ENCODE results near the gene MMP24OS. TPM values are rescaled to one million over a fixed set of nuclear protein-coding genes. Genes with fewer than 3 reads are reported as not detected.
A peak's percentile ranks its signal among the peaks of the same experiment; 100 is the strongest.

The MMP24OS gene
- total RNA-seq, 6 experiments from 2014 or later = 91.7 to 117 (median 105) TPM

- H3K9me3 Mint-ChIP-seq = no peaks in the 10 kb centered on the region
- no peak overlapping the region for H3K27ac Mint-ChIP-seq
- peaks cover 20% of the 10 kb centered on the region for H3K4me1 Mint-ChIP-seq (ENCODE audit: low read depth)
- DNase-seq = no peak
- peaks cover 6% of the 10 kb centered on the region for H3K27me3 Mint-ChIP-seq (ENCODE audit: insufficient read depth)
- no peak for TF ChIP-seq CTCF (IDR thresholded peaks at IDR 0.05)
- peaks cover 9% of the 10 kb centered on the region; the same call in 1 of the 2 replicates for H3K36me3 Mint-ChIP-seq (ENCODE audit: low read depth)
- H3K4me3 Mint-ChIP-seq = no peak overlapping the region
Measured at GRCh38 chr20:35288325-35289060, 10.6 kb upstream of the MMP24OS start.

DNA sequence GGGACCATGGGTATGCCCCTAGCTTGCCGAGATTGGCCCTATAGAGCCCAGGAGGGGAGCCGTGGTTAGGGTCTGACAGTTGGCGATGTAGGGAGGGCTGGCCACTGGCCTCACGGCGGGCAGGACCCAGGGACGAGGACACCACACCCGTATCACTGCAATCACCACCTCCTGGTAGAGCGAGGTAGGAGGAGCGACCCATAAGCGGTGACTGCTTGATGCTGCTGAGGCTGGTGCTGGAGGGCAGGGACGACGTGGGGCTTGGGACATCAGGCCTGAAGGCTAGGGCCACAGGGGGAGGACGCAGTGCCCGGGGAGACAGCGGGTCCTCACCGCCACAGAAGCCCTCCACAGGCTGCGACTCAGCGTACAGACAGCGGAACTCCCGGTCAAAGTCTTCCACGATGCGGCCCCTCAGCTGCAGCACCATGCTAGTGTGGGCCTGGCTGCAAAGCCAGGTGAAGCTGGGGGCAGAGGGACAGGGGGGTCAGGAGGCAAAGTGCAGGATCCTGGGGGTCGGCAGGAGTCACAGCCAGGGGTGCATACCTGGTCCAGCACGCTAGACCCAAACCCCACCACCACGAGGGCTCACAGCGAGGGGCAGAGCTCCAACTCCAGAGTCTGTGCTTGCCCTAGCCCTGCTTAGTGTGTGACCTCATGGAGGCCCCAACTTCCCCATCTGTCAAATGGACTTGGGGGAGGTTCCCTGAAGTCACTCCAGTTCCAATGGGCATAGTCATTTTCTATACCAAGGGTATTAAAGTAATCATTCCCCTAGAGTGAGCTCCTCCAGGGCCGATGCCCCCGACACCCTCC is 9.8 kb upstream of the MMP24OS start:
- TF ChIP-seq CTCF (IDR thresholded peaks at IDR 0.05) = no peak
- Mint-ChIP-seq H3K36me3 (ENCODE audit: low read depth) (peaks cover 9% of the 10 kb centered on the region; the same call in 1 of the 2 replicates), H3K9me3 (no peaks in the 10 kb centered on the region), H3K4me1 (ENCODE audit: low read depth) (peaks cover 26% of the 10 kb centered on the region), H3K27ac (no peak overlapping the region), H3K27me3 (ENCODE audit: insufficient read depth) (peaks cover 5% of the 10 kb centered on the region), H3K4me3 (no peak overlapping the region)
- no peak for DNase-seq

GRCh38 chr20:35286899-35287508 is 9.1 kb upstream of the MMP24OS start:
- no peak overlapping the region for H3K4me3 Mint-ChIP-seq
- no peak for DNase-seq
- no peak overlapping the region for H3K27ac Mint-ChIP-seq
- H3K9me3 Mint-ChIP-seq = no peaks in the 10 kb centered on the region
- H3K36me3 Mint-ChIP-seq (ENCODE audit: low read depth) = peaks cover 13% of the 10 kb centered on the region
- peaks cover 26% of the 10 kb centered on the region for H3K4me1 Mint-ChIP-seq (ENCODE audit: low read depth)
- peaks cover 2% of the 10 kb centered on the region for H3K27me3 Mint-ChIP-seq (ENCODE audit: insufficient read depth)
- TF ChIP-seq CTCF (IDR thresholded peaks at IDR 0.05) = no peak

DNA sequence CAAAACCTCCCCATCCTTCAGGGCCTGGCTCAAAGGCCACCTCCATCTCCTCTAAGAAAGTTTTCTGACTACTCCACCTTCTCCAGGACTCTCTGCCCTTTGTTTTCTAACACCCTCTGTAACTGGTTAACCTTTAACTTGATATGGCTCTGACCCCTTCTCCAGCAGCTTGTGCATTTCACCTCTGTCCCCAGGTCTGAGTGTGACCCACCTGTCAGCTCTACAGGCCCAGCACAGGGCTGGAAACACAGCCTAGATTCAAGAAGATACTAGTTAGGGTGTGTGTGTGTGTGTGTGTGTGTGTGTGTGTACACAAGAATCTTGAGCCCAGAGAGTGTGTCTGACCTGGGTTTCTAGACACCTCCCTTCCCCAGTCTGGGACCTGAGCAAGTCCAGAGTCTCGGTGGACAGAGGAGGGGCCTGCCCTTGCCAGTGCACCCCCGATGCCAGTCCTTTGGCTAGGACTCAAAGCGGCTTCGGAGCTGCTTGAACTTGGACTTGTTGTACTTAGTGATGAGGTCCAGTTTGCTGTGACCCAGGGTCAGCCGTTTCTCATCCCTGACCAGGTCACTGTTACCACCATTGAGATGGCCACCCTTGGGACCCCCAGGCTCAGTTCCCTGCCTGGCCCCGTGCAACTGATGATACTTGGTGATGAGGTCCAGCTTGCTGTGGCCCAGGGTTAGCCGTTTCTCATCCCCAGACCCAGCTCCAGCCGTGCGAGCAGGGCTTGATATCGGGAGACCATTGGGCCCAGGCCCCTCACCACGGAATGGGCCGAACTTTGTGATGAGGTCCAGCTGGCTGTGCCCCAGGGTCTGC is 8.4 kb upstream of the MMP24OS start:
- DNase-seq = no peak
- peaks cover 26% of the 10 kb centered on the region for H3K4me1 Mint-ChIP-seq (ENCODE audit: low read depth)
- no peak for TF ChIP-seq CTCF (IDR thresholded peaks at IDR 0.05)
- peaks cover 2% of the 10 kb centered on the region for H3K27me3 Mint-ChIP-seq (ENCODE audit: insufficient read depth)
- peak overlapping the region; percentile 92 for H3K4me3 Mint-ChIP-seq
- H3K9me3 Mint-ChIP-seq = no peaks in the 10 kb centered on the region
- H3K27ac Mint-ChIP-seq = peak overlapping the region; percentile 88
- peaks cover 14% of the 10 kb centered on the region for H3K36me3 Mint-ChIP-seq (ENCODE audit: low read depth)

GRCh38 chr20:35285806-35286076 is 7.8 kb upstream of the MMP24OS start:
- peaks cover 2% of the 10 kb centered on the region; the same call in 1 of the 2 replicates for H3K27me3 Mint-ChIP-seq (ENCODE audit: insufficient read depth)
- H3K9me3 Mint-ChIP-seq = no peaks in the 10 kb centered on the region
- H3K4me3 Mint-ChIP-seq = peak overlapping the region; percentile 92
- H3K4me1 Mint-ChIP-seq (ENCODE audit: low read depth) = peaks cover 26% of the 10 kb centered on the region
- H3K27ac Mint-ChIP-seq = peak overlapping the region; percentile 88
- no peak for DNase-seq
- TF ChIP-seq CTCF (IDR thresholded peaks at IDR 0.05) = no peak
- peaks cover 15% of the 10 kb centered on the region for H3K36me3 Mint-ChIP-seq (ENCODE audit: low read depth)

Data from HFFc6 (cell line).